ENCODE data around the gene ITGB4. TPM values are rescaled to one million over a fixed set of nuclear protein-coding genes. Genes with fewer than 3 reads are reported as not detected.

The ITGB4 gene
- total and polyA plus RNA-seq, 2 of the 13 experiments (the other 11 are each of a cell fraction or from before 2014, with no cell fraction given) = 6.9 to 14.5 TPM

GRCh38 chr17:75795820-75796607, 74.8 kb downstream of the ITGB4 start (continued):
- TF ChIP-seq ZNF280D (CRISPR knock-in tag; IDR thresholded peaks at IDR 0.05) = 0 out of 2 replicates have a peak, but pooled peaks have one; percentile 31
- no peak for TF ChIP-seq ZNF883 (CRISPR knock-in tag; IDR thresholded peaks at IDR 0.05; ENCODE audit: not compliant biosample characterization)
- no peak for TF ChIP-seq EED (CRISPR knock-in tag; IDR thresholded peaks at IDR 0.05)
- peak; percentile 96 for TF ChIP-seq ZNF460 (CRISPR knock-in tag; IDR thresholded peaks at IDR 0.05; ENCODE audit: borderline replicate concordance)
- TF ChIP-seq, protein P1, sequence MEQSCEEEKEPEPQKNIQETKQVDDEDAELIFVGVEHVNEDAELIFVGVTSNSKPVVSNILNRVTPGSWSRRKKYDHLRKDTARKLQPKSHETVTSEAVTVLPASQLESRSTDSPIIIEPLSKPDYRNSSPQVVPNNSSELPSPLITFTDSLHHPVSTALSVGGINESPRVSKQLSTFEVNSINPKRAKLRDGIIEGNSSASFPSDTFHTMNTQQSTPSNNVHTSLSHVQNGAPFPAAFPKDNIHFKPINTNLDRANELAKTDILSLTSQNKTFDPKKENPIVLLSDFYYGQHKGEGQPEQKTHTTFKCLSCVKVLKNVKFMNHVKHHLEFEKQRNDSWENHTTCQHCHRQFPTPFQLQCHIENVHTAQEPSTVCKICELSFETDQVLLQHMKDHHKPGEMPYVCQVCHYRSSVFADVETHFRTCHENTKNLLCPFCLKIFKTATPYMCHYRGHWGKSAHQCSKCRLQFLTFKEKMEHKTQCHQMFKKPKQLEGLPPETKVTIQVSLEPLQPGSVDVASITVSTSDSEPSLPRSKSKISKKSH (CRISPR knock-in tag; IDR thresholded peaks at IDR 0.05; ENCODE audit: borderline replicate concordance) = no peak
- 0 out of 2 replicates have a peak, but pooled peaks have one; percentile 26 for TF ChIP-seq YEATS4 (CRISPR knock-in tag; IDR thresholded peaks at IDR 0.05; ENCODE audit: borderline replicate concordance)

DNA sequence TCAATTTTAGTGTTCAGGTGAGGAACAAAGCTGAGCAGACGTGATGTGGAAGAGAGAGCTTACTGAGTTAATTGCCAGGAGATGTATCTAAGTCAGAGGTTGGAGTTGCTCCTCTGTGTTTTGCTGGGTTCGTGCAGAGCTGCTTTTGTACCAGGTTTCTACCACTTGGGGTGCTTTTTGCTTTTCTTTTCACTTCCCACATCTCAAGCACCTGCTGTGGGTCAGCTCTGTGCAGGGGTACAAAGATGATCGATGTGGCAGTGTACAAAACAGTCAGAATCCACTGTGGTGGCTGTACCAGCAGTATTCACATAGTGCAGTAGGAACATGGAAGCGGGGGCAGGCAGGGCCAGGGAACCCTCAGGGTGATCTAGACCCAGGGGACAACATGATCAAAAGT, 78.1 kb downstream of the ITGB4 start:
- H3K79me2 ChIP-seq (ENCODE audit: insufficient read depth, low read length) = peaks cover 28% of the 10 kb centered on the region
- ChIA-PET CTCF (ENCODE audit: low intra/inter-chr PET ratio, low total read pairs) (no interaction called here), POLR2A (interaction anchor here (1.3 to 1.4 kb wide), 2 partner anchors 19 to 48 kb away, joined by 4 read pairs; a partner anchor contains a TSS)
- H4K20me1 ChIP-seq (ENCODE audit: insufficient read depth, low read length) = 0 out of 2 replicates have a peak, but pooled peaks cover 5% of the 10 kb centered on the region
- peaks cover 12 to 41% of the 10 kb centered on the region in 2 experiments for H3K36me3 ChIP-seq (replicated peaks in 1 of 2; ENCODE audit: control insufficient read depth in 1 of 2, insufficient read depth in 2 of 2, low read length in 2 of 2)
- 96% methylated on average over 4 of the region's 4 CpGs for WGBS (ENCODE audit: low lambda C conversion rate)
- no peaks in the 10 kb centered on the region for H3K9me3 ChIP-seq (ENCODE audit: low read length)
- no peak overlapping the region for H3K4me3 ChIP-seq (replicated peaks in 1 of 3; ENCODE audit: insufficient read depth in 1 of 3, low read depth in 2 of 3, low read length in 3 of 3)
- H3K27ac ChIP-seq (ENCODE audit: extremely low read length, insufficient read depth, low read length) = no peak overlapping the region
- intact Hi-C loops (cut with micrococcal nuclease; ENCODE audit: unreplicated experiment) = no loop called here
- BruUV-seq (replicated peaks) = TSS peak; percentile 10
- H3K27me3 ChIP-seq (ENCODE audit: control insufficient read depth in 1 of 2, insufficient read depth in 2 of 2, low read length in 2 of 2) = no peaks in the 10 kb centered on the region
- no peak overlapping the region for H3K9ac ChIP-seq (ENCODE audit: insufficient read depth, low read depth, low read length)
- in situ Hi-C loops (cut with HindIII; ENCODE audit: extremely low pct_ligation_motif_present, low pct_unique_long_range_greater_than_20kb) = no loop called here
- no peak overlapping the region for H3K4me2 ChIP-seq (ENCODE audit: low read depth, low read length)
- H2AFZ ChIP-seq (ENCODE audit: low read length) = no peak overlapping the region
- ATAC-seq = no peak
- peaks cover 18% of the 10 kb centered on the region for H3K4me1 ChIP-seq (ENCODE audit: insufficient read depth, low read length)
- DNase-seq (ENCODE audit: low spot score) = no peak
- FAIRE-seq = no peak
- TF ChIP-seq RXRA (CRISPR knock-in tag; IDR thresholded peaks at IDR 0.05) = no peak
- TF ChIP-seq, protein P2, sequence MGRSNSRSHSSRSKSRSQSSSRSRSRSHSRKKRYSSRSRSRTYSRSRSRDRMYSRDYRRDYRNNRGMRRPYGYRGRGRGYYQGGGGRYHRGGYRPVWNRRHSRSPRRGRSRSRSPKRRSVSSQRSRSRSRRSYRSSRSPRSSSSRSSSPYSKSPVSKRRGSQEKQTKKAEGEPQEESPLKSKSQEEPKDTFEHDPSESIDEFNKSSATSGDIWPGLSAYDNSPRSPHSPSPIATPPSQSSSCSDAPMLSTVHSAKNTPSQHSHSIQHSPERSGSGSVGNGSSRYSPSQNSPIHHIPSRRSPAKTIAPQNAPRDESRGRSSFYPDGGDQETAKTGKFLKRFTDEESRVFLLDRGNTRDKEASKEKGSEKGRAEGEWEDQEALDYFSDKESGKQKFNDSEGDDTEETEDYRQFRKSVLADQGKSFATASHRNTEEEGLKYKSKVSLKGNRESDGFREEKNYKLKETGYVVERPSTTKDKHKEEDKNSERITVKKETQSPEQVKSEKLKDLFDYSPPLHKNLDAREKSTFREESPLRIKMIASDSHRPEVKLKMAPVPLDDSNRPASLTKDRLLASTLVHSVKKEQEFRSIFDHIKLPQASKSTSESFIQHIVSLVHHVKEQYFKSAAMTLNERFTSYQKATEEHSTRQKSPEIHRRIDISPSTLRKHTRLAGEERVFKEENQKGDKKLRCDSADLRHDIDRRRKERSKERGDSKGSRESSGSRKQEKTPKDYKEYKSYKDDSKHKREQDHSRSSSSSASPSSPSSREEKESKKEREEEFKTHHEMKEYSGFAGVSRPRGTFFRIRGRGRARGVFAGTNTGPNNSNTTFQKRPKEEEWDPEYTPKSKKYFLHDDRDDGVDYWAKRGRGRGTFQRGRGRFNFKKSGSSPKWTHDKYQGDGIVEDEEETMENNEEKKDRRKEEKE (IDR thresholded peaks at IDR 0.05) = no peak
- TF ChIP-seq ZNF225 (CRISPR knock-in tag; IDR thresholded peaks at IDR 0.05) = no peak
- TF ChIP-seq KDM6A (CRISPR knock-in tag; IDR thresholded peaks at IDR 0.05; ENCODE audit: low read depth) = no peak
